ENCODE data around the gene DCUN1D2.

The DCUN1D2 gene

DNA sequence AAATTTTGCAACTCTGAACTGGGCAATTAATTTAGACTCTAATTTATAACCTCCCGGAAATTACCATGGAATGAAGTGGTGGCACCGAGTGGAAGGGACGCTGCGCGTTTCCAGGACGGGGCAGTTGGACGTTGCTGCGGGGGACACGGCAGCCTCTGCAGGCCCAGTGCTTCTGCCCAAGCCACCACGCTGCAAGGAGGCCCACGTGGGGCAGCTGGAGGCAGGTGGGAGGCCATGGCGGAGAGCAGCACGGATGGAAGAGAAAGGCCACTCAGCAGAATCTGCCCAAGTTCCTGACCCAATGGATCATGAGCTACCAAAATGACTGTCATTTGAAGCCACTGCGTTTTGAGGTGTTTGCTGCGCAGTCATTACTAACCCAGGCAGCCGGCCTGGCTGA is 26.0 kb downstream of the DCUN1D2 start:
- TF ChIP-seq, protein P1, sequence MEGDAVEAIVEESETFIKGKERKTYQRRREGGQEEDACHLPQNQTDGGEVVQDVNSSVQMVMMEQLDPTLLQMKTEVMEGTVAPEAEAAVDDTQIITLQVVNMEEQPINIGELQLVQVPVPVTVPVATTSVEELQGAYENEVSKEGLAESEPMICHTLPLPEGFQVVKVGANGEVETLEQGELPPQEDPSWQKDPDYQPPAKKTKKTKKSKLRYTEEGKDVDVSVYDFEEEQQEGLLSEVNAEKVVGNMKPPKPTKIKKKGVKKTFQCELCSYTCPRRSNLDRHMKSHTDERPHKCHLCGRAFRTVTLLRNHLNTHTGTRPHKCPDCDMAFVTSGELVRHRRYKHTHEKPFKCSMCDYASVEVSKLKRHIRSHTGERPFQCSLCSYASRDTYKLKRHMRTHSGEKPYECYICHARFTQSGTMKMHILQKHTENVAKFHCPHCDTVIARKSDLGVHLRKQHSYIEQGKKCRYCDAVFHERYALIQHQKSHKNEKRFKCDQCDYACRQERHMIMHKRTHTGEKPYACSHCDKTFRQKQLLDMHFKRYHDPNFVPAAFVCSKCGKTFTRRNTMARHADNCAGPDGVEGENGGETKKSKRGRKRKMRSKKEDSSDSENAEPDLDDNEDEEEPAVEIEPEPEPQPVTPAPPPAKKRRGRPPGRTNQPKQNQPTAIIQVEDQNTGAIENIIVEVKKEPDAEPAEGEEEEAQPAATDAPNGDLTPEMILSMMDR (IDR thresholded peaks at IDR 0.05; ENCODE audit: low read depth, low read length): no peak
- DNase-seq (ENCODE audit: extremely low read depth, low read depth): no peak

DNA sequence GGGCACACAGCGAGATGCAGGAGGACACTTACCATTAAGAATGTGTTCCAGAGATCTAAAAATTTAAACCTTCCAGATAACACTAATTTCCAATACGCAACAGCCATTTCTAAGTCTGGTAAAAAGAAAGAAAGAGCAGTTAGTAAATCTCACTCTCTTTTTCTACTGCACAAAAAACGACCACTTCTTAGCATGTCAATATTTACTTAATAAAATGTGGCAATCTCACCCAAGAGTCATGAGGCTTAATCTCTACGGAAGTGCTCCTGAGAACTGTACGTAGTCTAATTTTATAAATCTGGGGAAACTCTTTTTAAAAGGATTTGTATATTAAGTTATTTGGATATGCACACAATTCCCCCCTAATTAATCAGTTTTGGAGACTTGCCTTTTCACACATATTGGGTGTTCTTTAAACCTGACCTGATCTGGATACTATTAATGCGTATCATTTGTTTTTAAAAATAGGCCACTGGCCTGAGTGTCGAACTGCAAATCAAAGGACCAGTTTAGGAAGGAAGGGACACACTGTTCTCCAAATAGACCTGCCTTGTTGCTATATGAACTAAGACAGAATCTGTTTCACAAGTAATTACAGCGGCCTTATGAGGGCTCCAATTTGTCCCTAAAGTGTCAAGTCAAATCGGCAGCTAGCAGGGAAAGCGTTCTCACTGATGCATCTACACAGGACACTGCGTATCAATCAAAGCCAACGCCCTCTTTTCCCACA is 29.3 kb downstream of the DCUN1D2 start:
- no peak for DNase-seq (ENCODE audit: extremely low read depth, low read depth)
- TF ChIP-seq, protein P1 (IDR thresholded peaks at IDR 0.05; ENCODE audit: low read depth, low read length): no peak

DNA sequence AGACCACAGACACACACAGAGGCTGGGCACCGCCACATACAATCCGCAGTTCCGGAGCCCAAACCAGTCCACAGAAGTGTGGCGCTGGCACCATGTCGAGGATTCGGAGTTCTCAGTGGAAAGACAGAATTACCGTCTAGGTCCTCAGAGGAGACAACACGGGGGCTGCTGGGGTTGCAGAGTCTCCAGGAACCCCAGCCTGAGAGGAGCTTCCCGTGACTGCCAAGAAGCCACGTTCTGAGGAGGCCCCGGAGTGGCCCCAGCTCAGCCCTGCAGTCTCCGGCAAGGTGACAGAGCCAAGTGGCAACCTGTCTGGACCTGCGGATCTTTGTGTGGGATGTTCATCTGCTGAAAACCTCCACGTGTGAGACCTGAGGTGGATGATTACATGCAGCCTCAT is 29.9 kb downstream of the DCUN1D2 start:
- no peak for DNase-seq (ENCODE audit: extremely low read depth, low read depth)
- TF ChIP-seq, protein P1 (IDR thresholded peaks at IDR 0.05; ENCODE audit: low read depth, low read length): no peak

DNA sequence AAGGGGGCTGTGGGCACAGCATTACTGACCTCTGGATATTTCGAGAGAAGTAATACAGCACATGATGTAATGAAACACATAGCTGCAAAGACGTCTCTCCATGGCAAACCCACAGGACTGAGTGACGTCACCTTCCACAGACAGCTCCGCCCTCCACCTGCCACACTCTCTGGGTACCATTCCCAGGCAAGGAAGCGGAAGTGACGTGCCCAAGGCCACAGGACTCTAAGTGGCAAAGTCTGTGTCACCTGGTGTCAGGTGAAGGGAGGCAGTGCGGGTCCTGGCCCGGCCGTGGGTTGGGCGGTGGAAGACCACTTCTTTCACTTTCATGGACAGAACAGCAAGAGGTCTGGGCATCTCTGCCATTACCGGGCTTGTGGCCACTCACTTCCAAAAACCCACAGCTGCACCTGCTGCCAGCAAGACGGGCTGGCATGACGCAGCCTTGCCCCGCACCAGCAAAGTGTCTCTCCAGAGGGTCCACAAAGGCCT is 30.4 kb downstream of the DCUN1D2 start:
- DNase-seq (ENCODE audit: extremely low read depth, low read depth): no peak
- TF ChIP-seq, protein P1 (IDR thresholded peaks at IDR 0.05; ENCODE audit: low read depth, low read length): no peak

DNA sequence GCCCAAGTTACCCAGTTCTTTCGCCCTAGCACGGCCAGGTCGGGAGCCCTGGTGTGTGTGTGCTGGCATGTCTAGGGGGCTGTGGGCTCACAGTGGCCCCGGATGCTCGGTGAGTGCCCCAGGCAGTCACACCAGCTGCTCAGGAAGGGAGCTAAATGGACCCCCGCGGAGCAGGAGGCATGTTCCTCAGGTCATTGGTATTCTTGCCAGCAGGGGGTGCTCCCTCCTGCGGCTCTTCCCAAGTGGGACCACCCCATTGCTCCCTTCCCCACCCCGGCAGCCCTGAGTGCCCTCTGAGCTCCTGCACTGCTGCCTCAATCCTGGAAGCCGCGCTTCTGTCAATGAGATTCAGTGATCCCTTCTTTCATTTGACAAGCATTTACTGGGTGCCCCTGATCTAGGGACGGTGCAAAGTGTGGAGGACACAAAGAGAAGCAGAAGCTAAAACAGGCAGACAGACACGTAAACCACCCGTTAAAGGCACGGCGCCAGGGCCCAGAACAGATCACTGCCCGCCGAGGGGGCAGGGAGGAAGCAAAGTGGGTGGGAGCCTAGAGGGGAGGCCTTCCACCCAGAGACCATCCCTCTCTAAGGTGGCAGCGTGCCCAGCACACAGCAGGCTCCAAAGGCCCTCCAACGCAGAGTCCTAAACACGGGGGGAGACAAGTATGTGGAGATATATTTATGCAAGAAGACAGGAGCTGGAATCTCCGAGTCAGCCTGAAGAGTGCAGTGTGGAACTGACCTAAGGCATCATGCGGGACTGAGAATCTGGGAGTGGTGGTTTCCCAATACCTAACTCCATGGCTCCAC is 32.1 kb downstream of the DCUN1D2 start:
- TF ChIP-seq, protein P1 (IDR thresholded peaks at IDR 0.05; ENCODE audit: low read depth, low read length): peak; percentile 27
- no peak for DNase-seq (ENCODE audit: extremely low read depth, low read depth)

DNA sequence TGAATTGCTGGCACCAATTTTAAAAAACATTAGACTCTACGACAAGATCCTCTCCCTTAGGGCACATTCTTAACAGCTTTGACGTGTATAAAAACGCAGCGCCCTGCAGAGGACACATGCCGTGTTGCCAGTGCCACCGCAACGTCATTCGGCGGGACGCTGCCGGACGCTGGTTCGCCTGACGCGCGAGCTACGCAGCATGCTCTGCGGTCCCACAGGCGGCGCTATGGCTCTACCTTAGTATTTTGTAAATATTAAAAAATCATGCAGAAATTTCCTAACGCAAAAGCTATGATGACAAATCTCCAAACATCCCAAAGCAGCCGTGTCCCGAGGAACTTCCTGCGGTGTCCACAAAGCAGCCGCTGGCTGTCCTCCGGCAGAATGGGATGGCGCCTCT is 33.0 kb downstream of the DCUN1D2 start:
- DNase-seq (ENCODE audit: extremely low read depth, low read depth): no peak
- TF ChIP-seq, protein P1 (IDR thresholded peaks at IDR 0.05; ENCODE audit: low read depth, low read length): no peak

DNA sequence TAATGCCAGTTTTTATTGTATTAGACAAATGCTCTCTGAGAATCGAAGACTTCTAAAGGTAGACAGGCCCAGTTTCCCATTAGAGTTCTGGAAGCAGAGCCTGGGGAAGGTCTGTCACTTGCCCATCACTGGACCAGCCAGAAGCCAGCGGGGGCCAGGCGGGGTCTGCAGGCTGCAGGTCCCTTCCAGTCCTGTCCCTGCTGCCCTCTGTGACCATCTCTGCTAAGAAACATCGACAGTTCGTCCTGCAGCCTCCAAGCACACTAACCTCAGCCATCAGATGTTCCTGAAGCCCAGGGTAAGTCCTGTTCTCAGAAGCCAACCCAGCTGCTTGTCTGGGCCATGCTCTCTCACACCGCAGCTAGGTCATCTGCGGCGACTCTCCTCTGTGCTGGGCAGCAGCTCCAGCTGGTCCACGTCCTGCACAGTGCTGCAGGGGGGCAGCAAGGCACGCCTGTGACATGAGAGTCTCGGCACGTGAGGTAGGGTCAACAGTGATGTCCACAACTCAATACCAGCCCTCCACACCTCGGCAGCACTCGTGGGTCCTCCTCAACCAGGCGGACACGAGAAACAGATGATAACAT is 34.3 kb downstream of the DCUN1D2 start:
- no peak for DNase-seq (ENCODE audit: extremely low read depth, low read depth)
- TF ChIP-seq, protein P1 (IDR thresholded peaks at IDR 0.05; ENCODE audit: low read depth, low read length): no peak

Measured in AG09319 (cell line).